HG03066 (cell line): ENCODE measurements around the gene UTF1.
"Not testable (repeated sequence)": the region's sequence is repeated elsewhere in the genome, so short reads cannot be mapped to it uniquely, and the experiment has no call there.

Source experiments
- ATAC-seq: cut with Tn5 transposase; IDR thresholded peaks from one replicate; pipeline ENCODE4 v1.9.1; 2021; ENCODE audit warnings: low read depth; ENCODE audit not compliant: unreplicated experiment

The UTF1 gene

GRCh38 chr10:133224756-133225372, 5.2 kb upstream of the UTF1 start:
- ATAC-seq, result no peak

- ATAC-seq, result no peak
Measured at GRCh38 chr10:133225707-133226191, 4.3 kb upstream of the UTF1 start.

GRCh38 chr10:133226251-133226808, 3.7 kb upstream of the UTF1 start:
- ATAC-seq, result no peak

GRCh38 chr10:133227256-133227655, 2.8 kb upstream of the UTF1 start:
- ATAC-seq, result no peak

GRCh38 chr10:133229265-133230043, 563 bp upstream of the UTF1 start:
- ATAC-seq, result no peak

- no peak for ATAC-seq
Measured at GRCh38 chr10:133230387-133231195, 574 bp downstream of the UTF1 start.

GRCh38 chr10:133231244-133231945, 1.4 kb downstream of the UTF1 start:
- ATAC-seq, result no peak

- no peak for ATAC-seq
Measured at GRCh38 chr10:133231946-133232574, 2.0 kb downstream of the UTF1 start.

- not testable (repeated sequence) for ATAC-seq
Measured at GRCh38 chr10:133234796-133235195, 4.8 kb downstream of the UTF1 start.

- ATAC-seq, result no peak
Measured at GRCh38 chr10:133235265-133235855, 5.3 kb downstream of the UTF1 start.

- no peak for ATAC-seq
Measured at GRCh38 chr10:133235932-133236331, 5.9 kb downstream of the UTF1 start.

GRCh38 chr10:133236401-133237240, 6.6 kb downstream of the UTF1 start:
- ATAC-seq, result no peak

GRCh38 chr10:133237241-133237587, 7.2 kb downstream of the UTF1 start:
- ATAC-seq, result no peak

GRCh38 chr10:133237588-133238465, 7.8 kb downstream of the UTF1 start, which contains the start of gene VENTX:
Gene VENTX, plus strand, starts transcription at chr10:133237855. Its CDS starts 60 bp downstream, at chr10:133237915.
- ATAC-seq, result no peak

GRCh38 chr10:133238466-133238804, 8.4 kb downstream of the UTF1 start:
- no peak for ATAC-seq

- no peak for ATAC-seq
Measured at GRCh38 chr10:133239990-133240389, 10.0 kb downstream of the UTF1 start.

- ATAC-seq, result no peak
Measured at GRCh38 chr10:133241501-133242205, 11.6 kb downstream of the UTF1 start.
